ENCODE data around the gene ZNF619. TPM values are rescaled to one million over a fixed set of nuclear protein-coding genes. Genes with fewer than 3 reads are reported as not detected.

ZNF619 gene
- total RNA-seq (22.8 and 27.6 TPM in 2 replicates), polyA plus RNA-seq (3.3 and 3.6 TPM in 2 replicates), polyA minus RNA-seq (5.9 and 6.4 TPM in 2 replicates)
- 10.6 TPM for total RNA-seq (2013)

DNA sequence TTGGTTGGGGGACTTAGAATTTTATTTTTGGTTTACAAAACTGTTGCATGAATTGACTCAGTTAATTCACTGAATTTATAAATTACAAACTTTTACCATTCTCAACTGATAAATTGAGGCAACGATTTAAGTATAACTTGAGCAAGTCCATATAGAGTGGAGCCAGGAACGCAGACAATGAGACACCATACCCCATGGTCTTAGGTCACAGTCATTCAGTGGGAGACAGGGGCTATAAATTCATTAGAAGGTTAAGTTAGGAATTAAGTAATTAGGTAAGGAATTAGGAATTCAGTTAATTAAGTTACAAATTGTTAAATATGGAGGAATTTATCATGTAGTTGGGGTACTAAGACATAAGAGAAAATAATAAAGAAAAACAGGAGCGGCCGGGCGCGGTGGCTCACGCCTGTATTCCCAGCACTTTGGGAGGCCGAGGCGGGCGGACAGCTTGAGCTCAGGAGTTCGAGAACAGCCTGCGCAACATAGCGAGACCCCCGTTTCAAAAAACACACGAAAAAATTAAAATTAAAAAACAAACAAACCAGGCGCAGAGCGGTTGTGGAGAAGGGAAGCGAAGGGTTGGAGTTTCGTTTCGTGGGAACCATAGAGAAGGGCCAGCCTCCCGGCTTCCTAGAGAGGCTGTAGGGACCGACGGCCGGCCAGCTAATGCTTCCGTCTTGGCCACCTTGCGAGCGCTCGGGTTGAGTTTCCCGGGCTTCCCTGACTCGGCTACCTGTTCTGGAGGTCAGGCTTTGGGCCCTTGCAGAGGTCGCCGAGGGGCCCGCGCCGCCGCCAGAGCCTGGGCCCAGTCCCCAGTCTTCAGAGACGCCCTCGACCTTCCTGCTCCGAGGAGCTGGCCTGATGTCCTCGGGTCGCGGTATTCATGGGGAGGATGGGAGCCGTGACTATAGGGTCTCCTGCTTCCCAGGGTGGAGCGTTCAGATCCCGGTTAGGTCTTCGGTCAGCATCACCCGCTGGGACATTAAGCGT is at the start of gene ZNF619:
Gene ZNF619 (plus strand): TSS at position 645 of the 993 bp plus-strand sequence. CDS start 858 bp downstream, outside the sequence.
- peak within 1 kb of the TSS; percentile 64 to 92 (median 82) for H3K4me3 ChIP-seq (ENCODE audit: control extremely low read depth in 1 of 5, extremely low read depth in 1 of 5, insufficient read depth in 1 of 5, low read depth in 2 of 5, low read length in 4 of 5)
- peak within 1 kb of the TSS; percentile 86 for H3K9ac ChIP-seq (ENCODE audit: low read length)
- Mint-ChIP-seq H3K9me3 (ENCODE audit: insufficient read depth) (no peaks in the 10 kb centered on the region), H3K4me3 (peak within 1 kb of the TSS; percentile 91), H3K27ac (peak within 1 kb of the TSS; percentile 92), H3K27me3 (no peaks in the 10 kb centered on the region), H3K4me1 (peaks cover 25% of the 10 kb centered on the region)
- no peak for TF ChIP-seq EZH2 (IDR thresholded peaks at IDR 0.05; ENCODE audit: borderline replicate concordance, insufficient read depth, low read depth, low read length, poor library complexity, severe bottlenecking)
- no peak for TF ChIP-seq CTCF (IDR thresholded peaks at IDR 0.05)
- CTCF ChIA-PET = interaction anchor here (1.2 to 1.6 kb wide), 3 partner anchors 24 to 169 kb away, joined by 4 to 6 read pairs (median 5); partner anchors contain the start of gene ZNF620
- H3K4me2 ChIP-seq (replicated peaks; ENCODE audit: low read depth, low read length, poor library complexity, severe bottlenecking) = peak within 1 kb of the TSS; percentile 91
- no peaks in the 10 kb centered on the region for H4K20me1 ChIP-seq (ENCODE audit: control insufficient read depth, insufficient read depth, low read length, poor library complexity, severe bottlenecking)
- ATAC-seq (ENCODE audit: low read depth) = peak; percentile 93
- peak; percentile 84 for DNase-seq
- 8% methylated on average over 39 of the region's 48 CpGs for WGBS (ENCODE audit: insufficient coverage)
- H3K4me1 ChIP-seq (ENCODE audit: control insufficient read depth in 2 of 2, insufficient read depth in 2 of 2, low read length in 2 of 2) = peaks cover 13 to 19% of the 10 kb centered on the region in 2 donors
- H2AFZ ChIP-seq (ENCODE audit: insufficient read depth, low read depth, low read length, poor library complexity, severe bottlenecking) = peak within 1 kb of the TSS; percentile 96
- intact Hi-C loops (cut with micrococcal nuclease) = loop anchor here (1.0 to 2.0 kb wide), 4 partner anchors 23 to 167 kb away; partner anchors contain the start of genes EIF1B, ZNF620 and ZNF621
- peaks cover 0 to 21% of the 10 kb centered on the region in 2 experiments for H3K36me3 ChIP-seq (replicated peaks in 1 of 2; ENCODE audit: control extremely low read depth in 1 of 2, control insufficient read depth in 1 of 2, extremely low read depth in 1 of 2, insufficient read depth in 2 of 2, low read length in 1 of 2)
- H3K27ac ChIP-seq (ENCODE audit: low read length in 2 of 2) = peak within 1 kb of the TSS; percentile 72 to 90
- no peaks in the 10 kb centered on the region for H3K27me3 ChIP-seq (replicated peaks in 1 of 4; ENCODE audit: control extremely low read depth in 1 of 4, control insufficient read depth in 3 of 4, insufficient read depth in 4 of 4, low read length in 3 of 4)
- no peaks in the 10 kb centered on the region for H3K9me3 ChIP-seq (ENCODE audit: control extremely low read depth in 1 of 3, control insufficient read depth in 2 of 3, insufficient read depth in 1 of 3, low read length in 2 of 3)
- POLR2A ChIA-PET = interaction anchor here (1.1 to 1.6 kb wide), 3 partner anchors 19 to 723 kb away, joined by 3 to 6 read pairs (median 4); partner anchors contain the start of genes CTNNB1, RPL14 and ZNF620
- H3K79me2 ChIP-seq (ENCODE audit: control insufficient read depth, insufficient read depth, low read length) = peaks cover 16% of the 10 kb centered on the region
